CD4-positive, alpha-beta memory T cell (primary cell): ENCODE measurements around the gene PLGRKT. TPM values are rescaled to one million over a fixed set of nuclear protein-coding genes. Genes with fewer than 3 reads are reported as not detected.
"Not testable (repeated sequence)": the region's sequence is repeated elsewhere in the genome, so short reads cannot be mapped to it uniquely, and the experiment has no call there.

ENCODE experiments used
- CTCF ChIA-PET: fragments of 350-600 bp; sonication (Branson Sonifier 250); formaldehyde crosslinking; loops from one replicate; lab custom pipeline; 2021; ENCODE audit warnings: inconsistent platforms; ENCODE audit not compliant: partially characterized antibody; lab: Charles Lee
- POLR2A ChIA-PET: fragments of 350-600 bp; sonication (Branson Sonifier 250); formaldehyde crosslinking; loops from one replicate; lab custom pipeline; 2021; ENCODE audit not compliant: partially characterized antibody; lab: Charles Lee
- DNase-seq, 5 donors: peaks; one replicate each; pipeline versions ENCODE4 v3.0.0 to v3.0.0-alpha.2; 2020 to 2022; ENCODE audit warnings: mixed read lengths in 1 of 5
- H3K27ac ChIP-seq: one replicate; pipeline ENCODE4 v1.7.0; 2013; ENCODE audit warnings: low read depth, low read length
- H3K27me3 ChIP-seq: 2 replicates; pipeline ENCODE4 v1.7.0; 2013; ENCODE audit warnings: mild to moderate bottlenecking, low read length, moderate library complexity; ENCODE audit not compliant: insufficient read depth
- H3K36me3 ChIP-seq: 2 replicates; pipeline ENCODE4 v1.7.0; 2013; ENCODE audit warnings: mild to moderate bottlenecking, low read length, moderate library complexity; ENCODE audit not compliant: insufficient read depth
- H3K4me1 ChIP-seq: 2 replicates; pipeline ENCODE4 v1.7.0; 2013; ENCODE audit warnings: mild to moderate bottlenecking, low read length, moderate library complexity; ENCODE audit not compliant: insufficient read depth
- H3K4me3 ChIP-seq, 2 donors: one replicate each; pipeline ENCODE4 v1.7.0; 2013; ENCODE audit warnings: low read length in 2 of 2, mild to moderate bottlenecking in 1 of 2
- H3K9me3 ChIP-seq, 2 donors: one replicate each; pipeline ENCODE4 v1.7.0; 2013; ENCODE audit warnings: low read length in 2 of 2, control low read depth in 1 of 2; ENCODE audit not compliant: control insufficient read depth in 1 of 2
- H3K27ac Mint-ChIP-seq, 7 donors: one replicate each; pipeline ENCODE4 v1.8.0; 2020 to 2021; ENCODE audit warnings: mixed read lengths in 7 of 7, mild to moderate bottlenecking in 6 of 7, inconsistent platforms in 3 of 7, moderate library complexity in 3 of 7
- H3K27me3 Mint-ChIP-seq, 2 donors: one replicate each; pipeline ENCODE4 v1.8.0; 2020 to 2021; ENCODE audit warnings: mixed read lengths in 2 of 2
- H3K36me3 Mint-ChIP-seq, 2 donors: one replicate each; pipeline ENCODE4 v1.8.0; 2020 to 2021; ENCODE audit warnings: mixed read lengths in 2 of 2, inconsistent platforms in 1 of 2, mild to moderate bottlenecking in 1 of 2
- H3K4me1 Mint-ChIP-seq, 4 donors: one replicate each; pipeline ENCODE4 v1.8.0; 2020 to 2021; ENCODE audit warnings: mixed read lengths in 4 of 4, mild to moderate bottlenecking in 1 of 4
- H3K4me3 Mint-ChIP-seq, 8 donors: one replicate each; pipeline ENCODE4 v1.8.0; 2020 to 2021; ENCODE audit warnings: mixed read lengths in 8 of 8, mild to moderate bottlenecking in 7 of 8, moderate library complexity in 6 of 8, inconsistent platforms in 3 of 8
- H3K9me3 Mint-ChIP-seq, 8 donors: one replicate each; pipeline ENCODE4 v1.8.0; 2020 to 2021; ENCODE audit warnings: mixed read lengths in 8 of 8, mild to moderate bottlenecking in 5 of 8, inconsistent platforms in 3 of 8, moderate library complexity in 1 of 8
- intact Hi-C: fragments of 100-400 bp; cut with micrococcal nuclease; formaldehyde crosslinking; loops from one replicate; pipeline ENCODE4 v1.15.1; 2023
- polyA plus RNA-seq, 2 donors: library from polyadenylated mRNA; unstranded; fragments of 300-500 nt; fragmentation: Illumina TruSeq; gene quantifications; one replicate each; pipeline ENCODE4 v1.2.3, GENCODE V29; 2021
- total RNA-seq, 2 experiments: library from RNA; stranded (reverse); gene quantifications; one replicate each; pipeline ENCODE4 v1.2.3, GENCODE V29; 2021

The PLGRKT gene
- total and polyA plus RNA-seq, 4 experiments from 2014 or later, result 20.0 to 101 (median 33.0) TPM

GRCh38 chr9:5355817-5356216 is 81.9 kb downstream of the PLGRKT start:
- no peak for DNase-seq
- H3K27ac ChIP-seq, result no peak overlapping the region
- no peak overlapping the region for H3K4me3 ChIP-seq
- Mint-ChIP-seq H3K4me3 (no peak overlapping the region), H3K27me3 (no peaks in the 10 kb centered on the region), H3K9me3 (peaks cover 0 to 6% (median 0%) of the 10 kb centered on the region in 8 donors), H3K36me3 (peaks cover 16 to 34% of the 10 kb centered on the region in 2 donors), H3K4me1 (peaks cover 36 to 41% (median 36%) of the 10 kb centered on the region in 4 donors), H3K27ac (peak overlapping the region in 2 of 7 donors; percentile 23 to 84)
- no peaks in the 10 kb centered on the region for H3K9me3 ChIP-seq
- H3K36me3 ChIP-seq, result no peaks in the 10 kb centered on the region
- POLR2A ChIA-PET, result interaction anchor here (1.8 kb wide), 1 partner anchor 9 kb away, joined by 4 read pairs; no protein-coding TSS in a partner anchor
- H3K27me3 ChIP-seq, result no peaks in the 10 kb centered on the region
- CTCF ChIA-PET, result interaction anchor here (0.7 to 1.5 kb wide), 3 partner anchors 29 to 234 kb away, joined by 3 to 5 read pairs (median 3); no protein-coding TSS in a partner anchor
- intact Hi-C loops, result no loop called here
- peaks cover 33% of the 10 kb centered on the region for H3K4me1 ChIP-seq

GRCh38 chr9:5355226-5355625 is 82.5 kb downstream of the PLGRKT start:
- peaks cover 0 to 6% (median 2%) of the 10 kb centered on the region in 8 donors for H3K9me3 Mint-ChIP-seq
- Histone ChIP-seq H3K9me3 (no peaks in the 10 kb centered on the region), H3K27ac (no peak overlapping the region), H3K27me3 (no peaks in the 10 kb centered on the region), H3K36me3 (no peaks in the 10 kb centered on the region), H3K4me3 (no peak overlapping the region), H3K4me1 (peaks cover 39% of the 10 kb centered on the region)
- POLR2A ChIA-PET, result interaction anchor here (1.8 kb wide), 1 partner anchor 10 kb away, joined by 4 read pairs; no protein-coding TSS in a partner anchor
- intact Hi-C loops, result no loop called here
- H3K27me3 Mint-ChIP-seq, result no peaks in the 10 kb centered on the region
- DNase-seq, result no peak
- peaks cover 37 to 43% (median 42%) of the 10 kb centered on the region in 4 donors for H3K4me1 Mint-ChIP-seq
- peak overlapping the region in 3 of 7 donors; percentile 3 to 46 (median 29) for H3K27ac Mint-ChIP-seq
- H3K36me3 Mint-ChIP-seq, result peaks cover 15 to 30% of the 10 kb centered on the region in 2 donors
- no peak overlapping the region for H3K4me3 Mint-ChIP-seq
- CTCF ChIA-PET, result interaction anchor here (0.7 to 1.5 kb wide), 3 partner anchors 28 to 235 kb away, joined by 3 to 5 read pairs (median 3); no protein-coding TSS in a partner anchor

- H3K27ac ChIP-seq, result no peak overlapping the region
- H3K4me1 ChIP-seq, result peaks cover 39% of the 10 kb centered on the region
- no peaks in the 10 kb centered on the region for H3K27me3 ChIP-seq
- ChIA-PET POLR2A (no interaction called here), CTCF (no interaction called here)
- no peaks in the 10 kb centered on the region for H3K36me3 ChIP-seq
- Mint-ChIP-seq H3K4me3 (peak overlapping the region in 4 of 8 donors; percentile 15 to 57 (median 42)), H3K36me3 (peaks cover 11 to 26% of the 10 kb centered on the region in 2 donors), H3K27me3 (no peaks in the 10 kb centered on the region), H3K4me1 (peaks cover 40 to 48% (median 46%) of the 10 kb centered on the region in 4 donors), H3K9me3 (peaks cover 0 to 9% (median 5%) of the 10 kb centered on the region in 8 donors), H3K27ac (peak overlapping the region in 6 of 7 donors; percentile 11 to 85 (median 69))
- DNase-seq, result no peak
- intact Hi-C loops, result no loop called here
- no peak overlapping the region for H3K4me3 ChIP-seq
- H3K9me3 ChIP-seq, result no peaks in the 10 kb centered on the region
Observed at GRCh38 chr9:5354184-5354583, 83.5 kb downstream of the PLGRKT start.

- H3K27ac Mint-ChIP-seq, result peak overlapping the region in 6 of 7 donors; percentile 78 to 86 (median 83)
- no peaks in the 10 kb centered on the region for H3K27me3 Mint-ChIP-seq
- POLR2A ChIA-PET, result interaction anchor here (0.8 to 3.1 kb wide), 9 partner anchors 11 to 560 kb away, joined by 3 to 8 read pairs (median 4); partner anchors contain the start of genes CD274, PLGRKT, RCL1 and RLN1
- H3K4me3 Mint-ChIP-seq, result peak overlapping the region; percentile 43 to 81 (median 72)
- intact Hi-C loops, result no loop called here
- Histone ChIP-seq H3K27ac (no peak overlapping the region), H3K9me3 (no peaks in the 10 kb centered on the region), H3K27me3 (no peaks in the 10 kb centered on the region), H3K4me1 (peaks cover 39% of the 10 kb centered on the region), H3K4me3 (no peak overlapping the region), H3K36me3 (no peaks in the 10 kb centered on the region)
- DNase-seq, result peak in 4 of 5 donors; percentile 24 to 36 (median 32)
- peaks cover 7 to 13% of the 10 kb centered on the region in 2 donors for H3K36me3 Mint-ChIP-seq
- H3K4me1 Mint-ChIP-seq, result peaks cover 41 to 48% (median 45%) of the 10 kb centered on the region in 4 donors
- CTCF ChIA-PET, result interaction anchor here (0.9 to 2.4 kb wide), 9 partner anchors 9 to 248 kb away, joined by 3 to 6 read pairs (median 5); partner anchors contain the start of genes CD274, PLGRKT and RLN1
- H3K9me3 Mint-ChIP-seq, result peaks cover 2 to 13% (median 6%) of the 10 kb centered on the region in 8 donors
Observed at GRCh38 chr9:5352637-5353248, 85.0 kb downstream of the PLGRKT start.

- not testable (repeated sequence) for H3K9me3 Mint-ChIP-seq, H3K4me3 ChIP-seq, H3K27me3 ChIP-seq, H3K9me3 ChIP-seq, H3K27me3 Mint-ChIP-seq, H3K36me3 Mint-ChIP-seq, H3K36me3 ChIP-seq
- peak in 4 of 5 donors; percentile 42 to 57 (median 46) for DNase-seq
- ChIA-PET POLR2A (interaction anchor here (1.2 to 1.3 kb wide), 2 partner anchors 9 to 14 kb away, joined by 3 to 4 read pairs; no protein-coding TSS in a partner anchor), CTCF (interaction anchor here (1.4 kb wide), 1 partner anchor 13 kb away, joined by 5 read pairs; no protein-coding TSS in a partner anchor)
- Histone ChIP-seq H3K4me1 (peaks cover 32% of the 10 kb centered on the region), H3K27ac (peak within 1 kb of the TSS; percentile 34)
- peak within 1 kb of the TSS; percentile 38 to 79 (median 76) for H3K4me3 Mint-ChIP-seq
- intact Hi-C loops, result loop anchor here (5.0 kb wide), 2 partner anchors 37 to 98 kb away; partner anchors contain the start of genes PLGRKT and RLN2
- H3K4me1 Mint-ChIP-seq, result peaks cover 20 to 38% (median 26%) of the 10 kb centered on the region in 4 donors
- peak within 1 kb of the TSS; percentile 43 to 93 (median 88) for H3K27ac Mint-ChIP-seq
Observed at GRCh38 chr9:5338992-5339981, 98.4 kb downstream of the PLGRKT start, which contains the start of gene RLN1. Gene RLN1 (minus strand): TSS chr9:5339876. CDS start chr9:5339746, 130 bp downstream.

- H3K9me3 ChIP-seq, result no peaks in the 10 kb centered on the region
- Mint-ChIP-seq H3K4me1 (peaks cover 28 to 54% (median 42%) of the 10 kb centered on the region in 4 donors), H3K9me3 (no peaks in the 10 kb centered on the region), H3K4me3 (peak overlapping the region; percentile 73 to 87 (median 78)), H3K27ac (peak overlapping the region; percentile 82 to 96 (median 88)), H3K36me3 (peaks cover 17 to 25% of the 10 kb centered on the region in 2 donors), H3K27me3 (no peaks in the 10 kb centered on the region)
- H3K27ac ChIP-seq, result peak overlapping the region; percentile 18
- ChIA-PET POLR2A (interaction anchor here (1.4 to 2.5 kb wide), 3 partner anchors 9 to 101 kb away, joined by 3 to 14 read pairs (median 5); partner anchors contain the start of gene PLGRKT), CTCF (interaction anchor here (1.1 kb wide), 1 partner anchor 9 kb away, joined by 4 read pairs; no protein-coding TSS in a partner anchor)
- DNase-seq, result peak; percentile 55 to 69 (median 65)
- H3K4me1 ChIP-seq, result peaks cover 32% of the 10 kb centered on the region
- intact Hi-C loops, result loop anchor here (5.0 kb wide), 2 partner anchors 34 to 101 kb away; partner anchors contain the start of genes PLGRKT and RLN2
- H3K36me3 ChIP-seq, result no peaks in the 10 kb centered on the region
- peak overlapping the region; percentile 2 to 17 for H3K4me3 ChIP-seq
- no peaks in the 10 kb centered on the region for H3K27me3 ChIP-seq
Observed at GRCh38 chr9:5336688-5337087, 101.0 kb downstream of the PLGRKT start.
